GM10266 (cell line): ENCODE results near the gene DPP10.

Experiments used
- DNase-seq: peaks from one replicate; pipeline ENCODE4 v3.0.0; 2012; ENCODE audit errors: extremely low spot score
- TF ChIP-seq, protein P1 (sequence below): IDR thresholded peaks from 2 replicates; pipeline ENCODE4 v1.5.1; 2012; ENCODE audit warnings: mild to moderate bottlenecking, low read depth; ENCODE audit not compliant: control insufficient read depth, insufficient read depth; ENCODE audit errors: missing control alignments

DPP10 gene

DNA sequence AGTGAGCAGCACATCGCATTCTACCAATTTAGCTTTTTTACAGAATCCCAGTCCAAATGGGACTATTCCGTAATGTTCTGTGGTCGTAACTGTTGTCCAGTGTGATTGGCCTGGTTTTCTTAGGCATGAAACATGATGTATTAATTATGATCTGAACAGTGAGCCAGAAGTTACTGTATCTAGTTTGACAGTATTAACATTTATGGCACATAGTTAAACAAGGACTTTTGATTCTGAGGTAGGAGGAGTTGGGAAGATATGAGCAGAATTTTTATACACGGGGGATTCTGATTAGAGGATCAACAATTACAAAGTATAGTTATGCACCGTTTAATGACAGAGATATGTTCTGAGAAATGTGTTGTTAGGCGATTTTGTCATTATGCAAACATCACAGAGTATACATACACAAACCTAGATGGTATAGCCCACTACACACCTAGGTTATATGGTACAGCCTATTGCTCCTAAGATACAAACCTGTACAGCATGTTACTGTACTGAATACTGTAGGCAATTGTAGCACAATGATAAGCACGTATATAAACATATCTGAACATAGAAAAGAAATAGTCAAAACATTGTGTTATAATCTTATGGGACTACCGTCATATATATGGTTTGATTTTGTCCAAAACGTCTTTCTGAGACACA is 85.0 kb downstream of the DPP10 start:
- no peak for DNase-seq
- TF ChIP-seq, protein P1, sequence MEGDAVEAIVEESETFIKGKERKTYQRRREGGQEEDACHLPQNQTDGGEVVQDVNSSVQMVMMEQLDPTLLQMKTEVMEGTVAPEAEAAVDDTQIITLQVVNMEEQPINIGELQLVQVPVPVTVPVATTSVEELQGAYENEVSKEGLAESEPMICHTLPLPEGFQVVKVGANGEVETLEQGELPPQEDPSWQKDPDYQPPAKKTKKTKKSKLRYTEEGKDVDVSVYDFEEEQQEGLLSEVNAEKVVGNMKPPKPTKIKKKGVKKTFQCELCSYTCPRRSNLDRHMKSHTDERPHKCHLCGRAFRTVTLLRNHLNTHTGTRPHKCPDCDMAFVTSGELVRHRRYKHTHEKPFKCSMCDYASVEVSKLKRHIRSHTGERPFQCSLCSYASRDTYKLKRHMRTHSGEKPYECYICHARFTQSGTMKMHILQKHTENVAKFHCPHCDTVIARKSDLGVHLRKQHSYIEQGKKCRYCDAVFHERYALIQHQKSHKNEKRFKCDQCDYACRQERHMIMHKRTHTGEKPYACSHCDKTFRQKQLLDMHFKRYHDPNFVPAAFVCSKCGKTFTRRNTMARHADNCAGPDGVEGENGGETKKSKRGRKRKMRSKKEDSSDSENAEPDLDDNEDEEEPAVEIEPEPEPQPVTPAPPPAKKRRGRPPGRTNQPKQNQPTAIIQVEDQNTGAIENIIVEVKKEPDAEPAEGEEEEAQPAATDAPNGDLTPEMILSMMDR = no peak

DNA sequence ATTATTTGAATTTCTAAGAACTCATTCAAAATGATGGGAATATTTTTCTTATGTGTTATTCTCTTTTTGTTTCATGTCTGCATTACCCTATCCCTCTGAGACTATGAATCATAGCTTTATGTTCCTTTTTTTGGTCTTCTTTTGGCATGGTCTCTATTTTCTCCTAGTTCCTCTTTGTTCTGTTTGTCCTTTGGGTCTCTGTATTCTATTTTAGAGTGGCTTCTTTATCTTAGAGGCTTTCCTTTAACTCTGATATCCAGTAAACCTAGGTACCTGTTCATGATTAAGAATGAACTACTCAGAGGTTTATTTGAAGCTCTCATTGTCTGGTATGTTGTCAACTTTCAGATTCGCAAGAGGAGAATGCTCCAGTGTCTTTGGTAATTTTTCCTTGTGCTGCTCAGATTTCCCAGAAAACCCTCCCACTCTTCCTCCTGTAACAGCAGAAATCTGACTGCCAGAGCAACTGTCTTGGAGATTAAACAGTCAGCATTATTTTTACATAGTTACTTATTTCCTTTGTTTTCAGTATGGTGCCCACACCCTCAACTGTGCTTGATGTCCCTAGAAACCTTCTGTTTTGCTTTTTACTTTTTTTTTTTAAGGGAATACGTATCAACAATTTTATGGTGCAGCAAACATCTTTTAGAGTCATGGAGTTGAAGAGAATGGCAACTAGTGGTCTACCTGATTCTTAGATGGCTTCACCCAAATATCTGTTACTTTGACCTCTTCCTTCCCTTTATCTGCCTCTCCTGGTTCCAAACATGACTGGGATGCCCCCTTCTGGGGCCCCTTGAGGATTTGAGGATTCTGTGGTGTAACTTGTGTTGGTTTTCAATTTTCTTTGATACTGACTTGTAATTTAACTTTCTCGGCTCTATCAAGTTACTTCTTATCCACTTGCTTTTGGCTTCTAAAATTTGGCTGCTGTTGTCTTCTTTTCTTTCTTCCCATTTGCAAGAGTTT is 92.0 kb downstream of the DPP10 start:
- DNase-seq = no peak

DNA sequence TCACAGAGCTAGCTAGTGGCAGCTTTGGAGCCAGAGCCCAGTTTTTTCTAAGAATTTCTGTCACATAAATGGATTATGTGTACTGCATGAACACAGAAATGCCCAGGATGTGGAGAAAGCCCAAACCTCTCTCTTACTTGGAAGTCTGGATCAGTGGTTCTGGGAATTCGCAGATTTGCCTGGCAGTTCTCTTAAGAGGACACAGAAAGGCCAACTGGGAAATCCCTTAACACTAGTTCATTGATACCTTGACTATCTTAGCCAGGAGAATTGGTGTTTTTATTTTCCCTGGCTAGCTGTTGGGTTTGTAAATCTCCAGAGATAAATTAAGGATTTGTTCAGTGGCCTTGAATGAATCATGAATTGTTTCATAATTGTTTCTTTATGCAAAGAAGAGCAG is 95.3 kb downstream of the DPP10 start:
- TF ChIP-seq, protein P1 = no peak

More for the DNA sequence above, 92.0 kb downstream of the DPP10 start:
- TF ChIP-seq, protein P1 = no peak

DNA sequence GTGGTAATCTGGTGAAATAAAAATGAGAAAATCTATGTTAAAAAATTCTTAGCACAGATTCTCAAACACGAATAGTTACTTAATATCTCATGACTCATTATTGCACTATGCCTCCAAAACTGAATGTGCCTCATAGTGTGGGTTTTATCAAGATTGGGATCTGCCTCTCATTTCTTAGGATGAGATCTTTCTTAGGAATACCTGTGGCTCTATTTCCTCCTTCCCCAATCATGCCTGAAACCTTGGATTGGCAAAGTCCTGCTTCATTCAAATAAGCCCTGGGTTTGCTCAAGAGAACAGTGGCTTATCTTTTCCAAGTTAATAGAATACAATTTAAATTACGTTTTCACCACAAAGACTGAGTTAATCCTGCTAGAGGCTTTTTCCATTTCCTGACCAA is 100.3 kb downstream of the DPP10 start:
- no peak for DNase-seq
- TF ChIP-seq, protein P1 = no peak

More for the DNA sequence above, 95.3 kb downstream of the DPP10 start:
- DNase-seq = no peak

DNA sequence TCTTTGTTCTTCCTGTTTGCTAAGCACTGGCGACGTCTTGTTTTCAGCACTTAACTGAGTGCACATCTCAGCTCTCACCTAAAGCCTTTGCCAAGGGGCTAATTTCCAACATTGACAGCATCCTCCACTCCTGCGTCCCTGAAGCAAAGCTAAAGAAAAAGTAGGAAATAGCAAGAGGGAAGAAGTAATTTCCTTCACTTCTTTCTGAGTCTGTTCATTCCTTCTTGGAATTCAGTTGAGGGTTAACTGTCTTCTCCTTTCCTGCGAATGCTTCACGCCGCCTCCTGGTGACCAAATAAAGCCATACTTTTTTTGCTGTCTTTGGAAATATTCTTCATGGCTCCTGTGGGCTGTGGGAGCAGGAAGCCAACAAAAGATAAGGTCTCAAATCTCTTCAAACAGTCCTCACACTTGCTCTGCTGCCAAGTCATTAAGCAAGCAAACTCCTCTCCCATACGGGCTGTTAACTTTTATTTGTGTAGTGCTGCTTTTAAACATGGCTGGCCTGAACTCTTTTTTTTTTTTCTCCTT is 100.9 kb downstream of the DPP10 start:
- DNase-seq = no peak
- TF ChIP-seq, protein P1 = no peak

DNA sequence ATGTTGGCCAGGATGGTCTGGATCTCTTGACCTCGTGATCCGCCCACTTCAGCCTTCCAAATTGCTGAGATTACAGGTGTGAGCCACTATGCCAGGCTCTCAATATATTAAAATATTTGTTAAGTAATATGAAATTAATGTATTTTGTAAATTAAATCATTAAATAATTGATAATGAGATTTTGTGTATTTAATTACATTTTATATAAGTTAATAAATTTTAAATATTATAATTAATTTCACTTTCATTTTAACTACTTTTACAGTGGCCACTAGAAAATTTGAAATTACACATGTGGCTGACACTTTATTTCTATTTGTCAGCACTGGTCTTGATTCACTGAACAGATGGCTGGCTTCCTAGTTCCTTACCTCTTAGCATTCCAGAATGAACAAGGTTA is 102.6 kb downstream of the DPP10 start:
- no peak for DNase-seq
- TF ChIP-seq, protein P1 = no peak
